IPS DF 6.9 (cell line): ENCODE measurements around the gene TMC3.

ENCODE experiments used
- DNase-seq: peaks from one replicate; pipeline ENCODE4 v3.0.0-alpha.2; 2013; ENCODE audit warnings: low read depth, low spot score
- H3K27ac ChIP-seq: one replicate; pipeline ENCODE4 v1.5.1; 2013; ENCODE audit warnings: low read length, control low read depth
- H3K27me3 ChIP-seq: 2 replicates; pipeline ENCODE4 v1.6.1; 2013; ENCODE audit warnings: mild to moderate bottlenecking, low read length; ENCODE audit not compliant: control insufficient read depth, insufficient read depth
- H3K36me3 ChIP-seq: 2 replicates; pipeline ENCODE4 v1.6.1; 2013; ENCODE audit warnings: low read length; ENCODE audit not compliant: control insufficient read depth, insufficient read depth
- H3K4me1 ChIP-seq: 2 replicates; pipeline ENCODE4 v1.6.1; 2013; ENCODE audit warnings: low read length; ENCODE audit not compliant: control insufficient read depth, insufficient read depth
- H3K4me3 ChIP-seq: 2 replicates; pipeline ENCODE4 v1.5.1; 2013; ENCODE audit warnings: mild to moderate bottlenecking, low read length
- H3K9me3 ChIP-seq: 2 replicates; pipeline ENCODE4 v1.6.1; 2013; ENCODE audit warnings: low read length, inconsistent platforms; ENCODE audit not compliant: control insufficient read depth, insufficient read depth
- WGBS: extraction: QIAGEN DNeasy Blood & Tissue Kit; methylation state at CpG from one replicate; pipeline ENCODE4 v1.1.7; 2013; ENCODE audit warnings: mixed read lengths, missing lambda C conversion rate; ENCODE audit not compliant: insufficient read length, insufficient coverage; 5-methylcytosine and 5-hydroxymethylcytosine counted together

Gene TMC3

GRCh38 chr15:81282606-81282895 is 91.5 kb downstream of the TMC3 start:
- H3K4me1 ChIP-seq: 0 out of 2 replicates have a peak, but pooled peaks cover 1% of the 10 kb centered on the region
- DNase-seq: no peak
- no peak overlapping the region for H3K27ac ChIP-seq
- H3K9me3 ChIP-seq: no peaks in the 10 kb centered on the region
- no CpG with 5 or more reads among the region's 18 CpGs for WGBS
- H3K4me3 ChIP-seq: no peak overlapping the region
- H3K27me3 ChIP-seq: no peaks in the 10 kb centered on the region
- H3K36me3 ChIP-seq: no peaks in the 10 kb centered on the region

GRCh38 chr15:81281766-81282605 is 92.0 kb downstream of the TMC3 start:
- no peak overlapping the region for H3K27ac ChIP-seq
- no peak overlapping the region for H3K4me3 ChIP-seq
- no peaks in the 10 kb centered on the region for H3K27me3 ChIP-seq
- DNase-seq: no peak
- WGBS: 100% methylated on average over 1 of the region's 12 CpGs
- H3K4me1 ChIP-seq: 0 out of 2 replicates have a peak, but pooled peaks cover 1% of the 10 kb centered on the region
- H3K36me3 ChIP-seq: no peaks in the 10 kb centered on the region
- no peaks in the 10 kb centered on the region for H3K9me3 ChIP-seq

GRCh38 chr15:81281456-81281735 is 92.6 kb downstream of the TMC3 start:
- WGBS: no CpG with 5 or more reads among the region's 3 CpGs
- H3K9me3 ChIP-seq: no peaks in the 10 kb centered on the region
- H3K27ac ChIP-seq: no peak overlapping the region
- 0 out of 2 replicates have a peak, but pooled peaks cover 1% of the 10 kb centered on the region for H3K4me1 ChIP-seq
- no peaks in the 10 kb centered on the region for H3K27me3 ChIP-seq
- H3K36me3 ChIP-seq: no peaks in the 10 kb centered on the region
- DNase-seq: no peak
- no peak overlapping the region for H3K4me3 ChIP-seq
